ENCODE measurements around the gene EIF3C.
"Not testable (repeated sequence)": the region's sequence is repeated elsewhere in the genome, so short reads cannot be mapped to it uniquely, and the experiment has no call there.

The EIF3C gene

GRCh38 chr16:28711220-28712083 is at the start of gene EIF3C:
TSS of gene EIF3C (plus strand) at chr16:28711464. CDS start at chr16:28711687, 223 bp downstream.
- H3K27ac ChIP-seq = not testable (repeated sequence)

- not testable (repeated sequence) for H3K27ac ChIP-seq
Measured at GRCh38 chr16:28666264-28666663, 45.0 kb upstream of the EIF3C start.

GRCh38 chr16:28667480-28667879 is 43.8 kb upstream of the EIF3C start:
- not testable (repeated sequence) for H3K27ac ChIP-seq

GRCh38 chr16:28668199-28668598 is 43.1 kb upstream of the EIF3C start:
- not testable (repeated sequence) for H3K27ac ChIP-seq

- H3K27ac ChIP-seq = not testable (repeated sequence)
Measured at GRCh38 chr16:28688327-28688952, 22.8 kb upstream of the EIF3C start.

GRCh38 chr16:28689425-28689824 is 21.8 kb upstream of the EIF3C start:
- not testable (repeated sequence) for H3K27ac ChIP-seq

GRCh38 chr16:28691722-28692121 is 19.5 kb upstream of the EIF3C start:
- H3K27ac ChIP-seq = not testable (repeated sequence)

- not testable (repeated sequence) for H3K27ac ChIP-seq
Measured at GRCh38 chr16:28693257-28693950, 17.9 kb upstream of the EIF3C start.

- H3K27ac ChIP-seq = not testable (repeated sequence)
Measured at GRCh38 chr16:28699792-28700191, 11.5 kb upstream of the EIF3C start.

- H3K27ac ChIP-seq = not testable (repeated sequence)
Measured at GRCh38 chr16:28700349-28700748, 10.9 kb upstream of the EIF3C start.

GRCh38 chr16:28701384-28701783 is 9.9 kb upstream of the EIF3C start:
- not testable (repeated sequence) for H3K27ac ChIP-seq

- H3K27ac ChIP-seq = not testable (repeated sequence)
Measured at GRCh38 chr16:28704246-28704645, 7.0 kb upstream of the EIF3C start.

GRCh38 chr16:28722852-28723650 is 11.8 kb downstream of the EIF3C start:
- H3K27ac ChIP-seq = not testable (repeated sequence)

- H3K27ac ChIP-seq = not testable (repeated sequence)
Measured at GRCh38 chr16:28731253-28731652, 20.0 kb downstream of the EIF3C start.

GRCh38 chr16:28732455-28733124 is 21.3 kb downstream of the EIF3C start:
- H3K27ac ChIP-seq = not testable (repeated sequence)

GRCh38 chr16:28739787-28740186 is 28.5 kb downstream of the EIF3C start:
- H3K27ac ChIP-seq = not testable (repeated sequence)

- H3K27ac ChIP-seq = not testable (repeated sequence)
Measured at GRCh38 chr16:28740631-28741030, 29.4 kb downstream of the EIF3C start.

- H3K27ac ChIP-seq = not testable (repeated sequence)
Measured at GRCh38 chr16:28741295-28741694, 30.0 kb downstream of the EIF3C start.

GRCh38 chr16:28746618-28747350 is 35.5 kb downstream of the EIF3C start:
- not testable (repeated sequence) for H3K27ac ChIP-seq

GRCh38 chr16:28749997-28750465 is 38.8 kb downstream of the EIF3C start:
- not testable (repeated sequence) for H3K27ac ChIP-seq

Measured in VCaP (cell line).